BLaER1 treated with 17β-estradiol and CSF1 and Interleukin-3, amounts not matched to agents 10 nM and 100 nM (cell line): ENCODE results near the gene GGN.

Experiments
- H3K27ac ChIP-seq, 11 experiments: shearing (Covaris generic); formaldehyde crosslinking; 2 replicates each; pipeline ENCODE4 v1.8.1; 2022
- H3K27me3 ChIP-seq, 11 experiments: shearing (Covaris generic); formaldehyde crosslinking; 2 replicates each; pipeline ENCODE4 v1.8.1; 2022
- H3K36me3 ChIP-seq, 11 experiments: shearing (Covaris generic); formaldehyde crosslinking; 2 replicates each; pipeline ENCODE4 v1.8.1; 2022
- H3K4me1 ChIP-seq, 10 experiments: shearing (Covaris generic); formaldehyde crosslinking; 2 replicates each; pipeline ENCODE4 v1.8.1; 2022
- H3K4me2 ChIP-seq, 11 experiments: shearing (Covaris generic); formaldehyde crosslinking; 2 replicates each; pipeline ENCODE4 v1.8.1; 2022
- H3K4me3 ChIP-seq, 10 experiments: shearing (Covaris generic); formaldehyde crosslinking; 2 replicates each; pipeline ENCODE4 v1.8.1; 2022
- H3K9ac ChIP-seq, 11 experiments: shearing (Covaris generic); formaldehyde crosslinking; 2 replicates each; pipeline ENCODE4 v1.8.1; 2022
- H3K9me3 ChIP-seq, 11 experiments: shearing (Covaris generic); formaldehyde crosslinking; replicated peaks in 1 of 11; 2 replicates each; pipeline ENCODE4 v1.8.1; 2022
- H4K20me1 ChIP-seq, 11 experiments: shearing (Covaris generic); formaldehyde crosslinking; 2 replicates each; pipeline ENCODE4 v1.8.1; 2022
- Cebpa-rat ChIP-seq, 11 experiments: shearing (Covaris generic); IDR thresholded peaks; 2 replicates each; pipeline ENCODE4 v1.8.1; 2022

Gene GGN

GRCh38 chr19:38425810-38426466, 38.1 kb upstream of the GGN start, which contains the start of gene RASGRP4:
TSS of gene RASGRP4 (minus strand) at chr19:38426219. CDS start at chr19:38426091, 128 bp downstream.
- peak within 1 kb of the TSS; percentile 85 to 99 (median 97) for H3K4me2 ChIP-seq
- H3K4me3 ChIP-seq: peak within 1 kb of the TSS; percentile 17 to 75 (median 58); a peak in 18 of 20 replicates

DNA sequence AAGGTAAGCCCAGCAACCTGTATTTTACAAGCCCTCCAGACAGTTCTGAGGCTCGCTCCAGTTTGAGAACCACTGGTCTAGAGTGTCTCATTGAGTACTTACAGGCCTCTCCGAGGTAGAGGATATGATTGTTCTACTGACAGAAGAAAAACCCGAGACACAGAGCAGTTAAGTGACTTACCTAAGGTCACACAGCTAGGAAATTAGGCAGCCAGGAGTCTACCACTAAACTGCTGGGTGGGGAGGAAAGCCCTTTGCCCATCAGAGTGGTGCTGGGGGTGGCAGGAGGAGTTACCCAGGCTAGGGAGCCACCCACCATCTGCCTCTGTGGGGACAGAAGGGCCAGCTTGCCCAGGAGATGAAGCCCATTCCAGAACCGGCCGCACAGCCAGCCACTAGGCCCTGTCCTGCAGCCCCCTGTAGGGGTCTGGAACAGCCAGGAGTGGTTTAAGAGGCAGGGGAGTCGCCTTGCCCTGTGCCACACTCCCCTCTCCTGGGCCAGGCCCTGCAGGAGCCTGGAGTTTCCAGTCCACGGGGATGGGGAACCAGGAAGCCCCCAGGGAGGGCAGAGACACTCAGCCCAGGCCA, 37.5 kb upstream of the GGN start:
- peaks cover 0 to 21% (median 0%) of the 10 kb centered on the region in 11 experiments; a peak in 6 of 22 replicates for H3K36me3 ChIP-seq
- peak overlapping the region; percentile 17 to 75 (median 58); a peak in 18 of 20 replicates for H3K4me3 ChIP-seq
- H4K20me1 ChIP-seq: peaks cover 0 to 7% (median 0%) of the 10 kb centered on the region in 11 experiments; a peak in 5 of 22 replicates
- peak overlapping the region in 10 of 11 experiments; percentile 40 to 80 (median 70); a peak in 20 of 22 replicates for H3K27ac ChIP-seq
- peak overlapping the region; percentile 21 to 84 (median 66); a peak in 20 of 22 replicates for H3K9ac ChIP-seq
- H3K9me3 ChIP-seq: no peaks in the 10 kb centered on the region
- H3K4me2 ChIP-seq: peak overlapping the region; percentile 85 to 99 (median 97)
- H3K4me1 ChIP-seq: peaks cover 39 to 66% (median 45%) of the 10 kb centered on the region in 10 experiments
- H3K27me3 ChIP-seq: no peaks in the 10 kb centered on the region
- TF ChIP-seq Cebpa-rat (IDR thresholded peaks at IDR 0.05): no peak

More at GRCh38 chr19:38425810-38426466, 38.1 kb upstream of the GGN start, which contains the start of gene RASGRP4:
- Histone ChIP-seq H3K36me3 (peaks cover 0 to 15% (median 0%) of the 10 kb centered on the region in 11 experiments; a peak in 5 of 22 replicates), H3K9me3 (no peaks in the 10 kb centered on the region), H3K9ac (peak within 1 kb of the TSS; percentile 21 to 84 (median 66); a peak in 20 of 22 replicates), H3K27ac (peak within 1 kb of the TSS in 10 of 11 experiments; percentile 40 to 80 (median 70); a peak in 20 of 22 replicates), H4K20me1 (peaks cover 0 to 7% (median 0%) of the 10 kb centered on the region in 11 experiments; a peak in 5 of 22 replicates), H3K27me3 (no peaks in the 10 kb centered on the region), H3K4me1 (peaks cover 40 to 72% (median 45%) of the 10 kb centered on the region in 10 experiments)
- TF ChIP-seq Cebpa-rat (IDR thresholded peaks at IDR 0.05): no peak

GRCh38 chr19:38424272-38424671, 36.4 kb upstream of the GGN start:
- no peaks in the 10 kb centered on the region for H3K9me3 ChIP-seq
- H3K27ac ChIP-seq: no peak overlapping the region
- H4K20me1 ChIP-seq: peaks cover 0 to 7% (median 0%) of the 10 kb centered on the region in 11 experiments; a peak in 5 of 22 replicates
- peaks cover 0 to 31% (median 0%) of the 10 kb centered on the region in 11 experiments; a peak in 6 of 22 replicates for H3K36me3 ChIP-seq
- TF ChIP-seq Cebpa-rat (IDR thresholded peaks at IDR 0.05): no peak
- H3K4me1 ChIP-seq: peaks cover 38 to 65% (median 40%) of the 10 kb centered on the region in 10 experiments
- H3K4me3 ChIP-seq: peak overlapping the region in 2 of 10 experiments; percentile 73 to 75; a peak in 3 of 20 replicates
- peak overlapping the region in 5 of 11 experiments; percentile 96 to 99 (median 99); a peak in 8 of 22 replicates for H3K4me2 ChIP-seq
- no peak overlapping the region; a peak in 1 of 22 replicates for H3K9ac ChIP-seq
- no peaks in the 10 kb centered on the region for H3K27me3 ChIP-seq

DNA sequence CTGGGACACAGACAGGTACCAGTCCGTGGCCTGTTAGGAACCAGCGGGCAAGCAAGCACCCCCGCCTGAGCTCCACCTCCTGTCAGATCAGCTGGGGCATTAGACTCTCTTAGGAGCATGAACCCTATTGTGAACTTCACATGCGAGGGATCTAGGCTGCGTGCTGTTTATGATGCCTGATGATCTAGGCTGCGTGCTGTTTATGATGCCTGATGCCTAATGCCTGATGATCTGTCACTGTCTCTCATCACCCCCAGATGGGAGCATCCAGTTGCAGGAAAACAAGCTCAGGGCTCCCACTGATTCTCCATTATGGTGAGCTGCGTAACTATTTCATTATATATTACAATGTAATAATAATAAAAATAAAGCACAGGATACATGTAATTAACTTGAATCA, 34.6 kb upstream of the GGN start:
- no peak overlapping the region for H3K4me3 ChIP-seq
- peaks cover 0 to 7% (median 0%) of the 10 kb centered on the region in 11 experiments; a peak in 5 of 22 replicates for H4K20me1 ChIP-seq
- H3K4me2 ChIP-seq: peak overlapping the region in 6 of 11 experiments; percentile 39 to 99 (median 55); a peak in 9 of 22 replicates
- H3K27me3 ChIP-seq: no peaks in the 10 kb centered on the region
- H3K36me3 ChIP-seq: peaks cover 0 to 31% (median 0%) of the 10 kb centered on the region in 11 experiments; a peak in 6 of 22 replicates
- H3K4me1 ChIP-seq: peaks cover 46 to 67% (median 53%) of the 10 kb centered on the region in 10 experiments
- no peaks in the 10 kb centered on the region for H3K9me3 ChIP-seq
- TF ChIP-seq Cebpa-rat (IDR thresholded peaks at IDR 0.05): no peak
- peak overlapping the region in 1 of 11 experiments; percentile 56; a peak in 2 of 22 replicates for H3K9ac ChIP-seq
- no peak overlapping the region for H3K27ac ChIP-seq

- no peak for TF ChIP-seq Cebpa-rat (IDR thresholded peaks at IDR 0.05)
- Histone ChIP-seq H3K27ac (no peak overlapping the region), H4K20me1 (peaks cover 0 to 7% (median 0%) of the 10 kb centered on the region in 11 experiments; a peak in 5 of 22 replicates), H3K4me1 (peaks cover 45 to 67% (median 53%) of the 10 kb centered on the region in 10 experiments), H3K36me3 (peaks cover 0 to 33% (median 0%) of the 10 kb centered on the region in 11 experiments; a peak in 6 of 22 replicates), H3K9ac (no peak overlapping the region), H3K4me2 (peak overlapping the region in 2 of 11 experiments; percentile 99; a peak in 1 of 22 replicates), H3K4me3 (no peak overlapping the region), H3K9me3 (no peaks in the 10 kb centered on the region), H3K27me3 (no peaks in the 10 kb centered on the region)
These were observed 34.0 kb upstream of the GGN start for GRCh38 chr19:38421856-38422255.

DNA sequence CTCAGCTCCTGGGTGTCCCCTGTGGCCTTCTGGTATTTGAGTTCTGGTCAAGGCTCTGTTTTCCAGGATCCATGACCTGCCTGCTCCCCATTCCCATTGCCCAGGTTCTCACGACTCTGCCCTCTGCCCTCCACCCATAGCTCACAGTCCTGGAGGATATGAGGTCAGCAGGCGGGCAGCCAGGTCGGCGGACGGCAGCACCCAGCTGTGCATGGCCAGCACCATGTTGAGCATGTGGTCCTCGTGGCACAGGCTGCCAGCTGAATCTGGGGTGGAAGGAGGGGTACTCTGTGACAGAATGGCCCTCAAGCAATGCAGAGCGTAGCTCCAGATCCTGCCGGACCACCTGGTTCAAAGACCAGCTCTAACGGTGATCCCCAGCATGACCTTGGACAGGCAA, 33.1 kb upstream of the GGN start:
- Histone ChIP-seq H4K20me1 (peaks cover 0 to 7% (median 0%) of the 10 kb centered on the region in 11 experiments; a peak in 5 of 22 replicates), H3K4me2 (no peak overlapping the region), H3K27ac (no peak overlapping the region)

GRCh38 chr19:38417544-38418506, 30.0 kb upstream of the GGN start:
- H3K4me2 ChIP-seq: peak overlapping the region; percentile 86 to 96 (median 92)
- H3K9me3 ChIP-seq: no peaks in the 10 kb centered on the region
- peak overlapping the region in 9 of 11 experiments; percentile 27 to 54 (median 42); a peak in 11 of 22 replicates for H3K9ac ChIP-seq
- H3K4me1 ChIP-seq: peaks cover 21 to 33% (median 26%) of the 10 kb centered on the region in 10 experiments
- no peak for TF ChIP-seq Cebpa-rat (IDR thresholded peaks at IDR 0.05)
- H4K20me1 ChIP-seq: peaks cover 0 to 7% (median 0%) of the 10 kb centered on the region in 11 experiments; a peak in 4 of 22 replicates
- H3K4me3 ChIP-seq: peak overlapping the region; percentile 36 to 65 (median 53); a peak in 18 of 20 replicates
- H3K36me3 ChIP-seq: peaks cover 0 to 73% (median 0%) of the 10 kb centered on the region in 11 experiments; a peak in 6 of 22 replicates
- H3K27me3 ChIP-seq: no peaks in the 10 kb centered on the region
- peak overlapping the region in 5 of 11 experiments; percentile 17 to 57 (median 40); a peak in 8 of 22 replicates for H3K27ac ChIP-seq

More for the DNA sequence above, 33.1 kb upstream of the GGN start:
- Histone ChIP-seq H3K36me3 (peaks cover 0 to 42% (median 0%) of the 10 kb centered on the region in 11 experiments; a peak in 6 of 22 replicates), H3K4me1 (peaks cover 37 to 64% (median 45%) of the 10 kb centered on the region in 10 experiments), H3K9me3 (no peaks in the 10 kb centered on the region), H3K27me3 (no peaks in the 10 kb centered on the region), H3K9ac (no peak overlapping the region), H3K4me3 (no peak overlapping the region)
- no peak for TF ChIP-seq Cebpa-rat (IDR thresholded peaks at IDR 0.05)
